GM12872 (cell line): Measurements from ENCODE around the gene C6orf52.

Source experiments
- CTCF ChIP-seq: IDR thresholded peaks from 3 replicates; pipeline ENCODE4 v1.5.1; 2011; ENCODE audit warnings: low read depth, mild to moderate bottlenecking, low read length, moderate library complexity; ENCODE audit not compliant: insufficient read depth

C6orf52 gene

DNA sequence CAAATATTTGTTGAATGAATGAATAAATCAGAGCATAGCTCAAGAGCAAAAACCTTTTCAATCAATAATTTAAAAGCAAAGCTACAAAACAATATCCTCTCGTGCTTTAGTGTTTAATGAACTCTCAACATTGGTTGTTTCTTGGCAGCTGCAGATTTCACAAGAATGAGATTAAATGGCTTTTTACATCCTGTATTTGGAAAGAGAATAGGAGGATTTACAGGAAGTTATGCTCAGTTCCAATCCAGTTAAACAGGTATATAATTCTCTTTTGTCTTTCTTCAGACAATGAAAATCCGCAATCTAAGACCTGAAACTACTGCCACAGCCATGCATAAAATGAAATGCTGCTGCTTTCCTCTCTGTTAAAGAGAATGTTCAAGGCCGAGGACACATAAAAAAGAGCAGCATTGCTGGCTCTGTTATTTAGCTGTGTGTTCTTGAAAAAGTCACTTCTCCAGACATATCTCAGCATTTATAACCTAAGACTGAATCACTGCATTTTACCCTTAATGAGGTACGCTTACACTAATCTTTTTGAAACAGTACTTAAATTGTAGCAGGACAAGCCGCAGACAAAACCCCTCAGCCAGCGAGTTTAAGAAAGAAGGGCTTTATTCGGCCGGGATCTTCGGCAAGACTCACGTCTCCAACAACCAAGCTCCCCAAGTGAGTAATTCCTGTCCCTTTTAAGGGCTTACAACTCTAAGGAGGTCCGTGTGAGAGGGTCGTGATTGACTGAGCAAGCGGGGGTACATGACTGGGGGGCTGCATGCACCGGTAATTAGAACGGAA, 3.6 kb downstream of the C6orf52 start:
- TF ChIP-seq CTCF, result no peak

DNA sequence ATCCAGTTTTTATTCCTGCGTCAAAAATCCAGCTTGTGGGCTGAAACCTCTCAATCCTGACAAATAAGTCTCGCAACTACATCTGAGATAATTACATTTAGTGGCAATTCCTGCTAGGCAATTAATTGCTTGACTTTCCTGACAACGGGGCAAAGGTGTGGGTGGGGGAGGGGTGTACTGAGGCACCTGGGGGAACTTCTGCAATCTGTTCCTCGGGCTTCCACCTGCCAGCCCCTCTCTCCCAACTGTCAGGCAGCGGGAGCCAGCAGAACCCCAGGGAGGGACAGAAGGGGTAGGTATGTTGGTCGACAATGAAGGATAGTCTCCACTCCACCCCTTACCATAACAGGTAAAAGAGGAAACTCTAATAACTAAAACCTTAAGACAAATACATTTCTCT, 6.8 kb downstream of the C6orf52 start:
- no peak for TF ChIP-seq CTCF

- TF ChIP-seq CTCF, result no peak
These were observed 7.5 kb downstream of the C6orf52 start for GRCh38 chr6:10686901-10687300.

- TF ChIP-seq CTCF, result no peak
These were observed 9.1 kb downstream of the C6orf52 start for GRCh38 chr6:10685092-10685915.

DNA sequence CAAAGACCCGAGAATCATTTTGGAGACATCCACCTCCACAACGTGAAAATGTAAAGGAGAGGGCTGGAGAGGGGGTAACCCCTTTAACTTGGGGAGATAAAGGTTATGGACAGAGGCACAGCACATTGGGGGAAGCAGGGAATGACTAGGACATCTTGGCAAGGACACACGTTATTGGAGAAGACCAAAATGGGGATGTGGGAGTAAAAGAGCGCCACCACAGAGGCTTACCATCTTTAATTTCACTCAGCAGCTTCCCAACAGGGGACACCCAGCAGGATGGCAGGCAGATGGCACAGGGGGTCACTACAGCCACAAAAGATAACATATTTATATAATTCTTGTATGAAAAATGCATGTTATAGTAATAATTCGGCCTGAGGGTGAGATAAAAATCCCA, 9.8 kb downstream of the C6orf52 start:
- TF ChIP-seq CTCF, result no peak

DNA sequence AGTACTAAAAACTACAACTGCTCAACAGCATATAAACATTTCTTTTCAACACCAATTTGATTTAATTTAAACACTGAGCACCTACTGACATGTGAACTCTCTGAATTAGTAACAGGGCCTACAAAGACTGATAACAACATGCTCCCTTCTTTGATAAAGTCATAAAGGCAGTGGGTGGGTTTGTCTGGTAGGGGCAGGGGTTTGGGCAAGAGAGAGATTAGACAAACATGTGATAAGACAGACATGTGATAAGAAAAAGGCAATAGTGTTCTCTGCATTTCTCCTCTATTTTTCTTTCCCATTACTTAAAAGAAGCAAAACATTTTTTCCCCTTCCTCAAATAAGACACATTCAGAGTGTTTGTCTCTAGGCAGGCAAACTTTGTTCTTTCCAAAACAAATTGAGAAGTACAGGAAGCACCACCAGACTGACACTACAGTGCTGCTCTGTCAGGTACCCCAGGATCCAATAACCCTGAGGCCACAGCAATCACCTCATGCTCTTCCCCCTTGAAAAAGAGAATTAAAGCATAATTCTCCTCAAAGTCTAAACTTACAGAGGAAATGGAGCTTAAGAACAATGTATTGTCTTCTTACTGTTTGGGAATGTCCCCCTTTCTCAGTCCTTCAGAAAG, 11.9 kb downstream of the C6orf52 start:
- no peak for TF ChIP-seq CTCF

- no peak for TF ChIP-seq CTCF
These were observed 12.6 kb downstream of the C6orf52 start for GRCh38 chr6:10681795-10682194.
